ENCODE results near the gene ZNF562. TPM values are rescaled to one million over a fixed set of nuclear protein-coding genes. Genes with fewer than 3 reads are reported as not detected.

ZNF562 gene
- total RNA-seq, 1 experiment from 2014 or later: 23.0 TPM

DNA sequence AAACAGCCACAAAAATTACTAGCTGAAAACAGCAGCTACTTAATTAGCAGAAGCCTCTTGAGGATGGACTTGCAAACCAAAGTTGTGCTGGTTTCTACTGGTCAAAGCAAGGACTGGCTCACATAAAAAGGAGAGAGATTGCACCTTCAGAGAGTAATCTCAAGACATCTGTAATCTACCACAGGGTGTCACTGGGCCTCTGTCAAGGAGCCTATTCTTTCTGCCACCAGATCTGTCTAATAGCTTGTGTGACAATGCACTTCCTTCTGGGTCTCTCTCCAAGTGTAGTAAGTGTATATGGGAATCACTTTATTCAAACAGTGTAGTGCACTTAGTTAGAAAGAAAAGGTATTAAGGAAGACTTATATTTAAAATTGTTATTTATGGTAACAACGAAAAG, 29.4 kb downstream of the ZNF562 start:
- Histone ChIP-seq H3K4me3 (ENCODE audit: low read depth, low read length) (no peak overlapping the region), H3K9me3 (no peaks in the 10 kb centered on the region), H3K27me3 (replicated peaks; ENCODE audit: control insufficient read depth, insufficient read depth, low read length) (no peaks in the 10 kb centered on the region), H3K4me1 (no peaks in the 10 kb centered on the region), H3K36me3 (ENCODE audit: control insufficient read depth, insufficient read depth, low read length) (no peaks in the 10 kb centered on the region)
- no peak overlapping the region for H3K27ac Mint-ChIP-seq (ENCODE audit: unreplicated experiment)
- TF ChIP-seq, protein P1, sequence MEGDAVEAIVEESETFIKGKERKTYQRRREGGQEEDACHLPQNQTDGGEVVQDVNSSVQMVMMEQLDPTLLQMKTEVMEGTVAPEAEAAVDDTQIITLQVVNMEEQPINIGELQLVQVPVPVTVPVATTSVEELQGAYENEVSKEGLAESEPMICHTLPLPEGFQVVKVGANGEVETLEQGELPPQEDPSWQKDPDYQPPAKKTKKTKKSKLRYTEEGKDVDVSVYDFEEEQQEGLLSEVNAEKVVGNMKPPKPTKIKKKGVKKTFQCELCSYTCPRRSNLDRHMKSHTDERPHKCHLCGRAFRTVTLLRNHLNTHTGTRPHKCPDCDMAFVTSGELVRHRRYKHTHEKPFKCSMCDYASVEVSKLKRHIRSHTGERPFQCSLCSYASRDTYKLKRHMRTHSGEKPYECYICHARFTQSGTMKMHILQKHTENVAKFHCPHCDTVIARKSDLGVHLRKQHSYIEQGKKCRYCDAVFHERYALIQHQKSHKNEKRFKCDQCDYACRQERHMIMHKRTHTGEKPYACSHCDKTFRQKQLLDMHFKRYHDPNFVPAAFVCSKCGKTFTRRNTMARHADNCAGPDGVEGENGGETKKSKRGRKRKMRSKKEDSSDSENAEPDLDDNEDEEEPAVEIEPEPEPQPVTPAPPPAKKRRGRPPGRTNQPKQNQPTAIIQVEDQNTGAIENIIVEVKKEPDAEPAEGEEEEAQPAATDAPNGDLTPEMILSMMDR (IDR thresholded peaks at IDR 0.05; ENCODE audit: insufficient read depth in 1 of 2, low read depth in 1 of 2, low read length in 1 of 2, severe bottlenecking in 1 of 2, unreplicated experiment in 1 of 2): no peak
- CTCF ChIA-PET: interaction anchor here (0.7 kb wide), 1 partner anchor 150 kb away, joined by 3 read pairs; no protein-coding TSS in a partner anchor
- peak in 1 of 2 experiments; percentile 11 for DNase-seq
- intact Hi-C loops (cut with micrococcal nuclease; ENCODE audit: unreplicated experiment): loop anchor here (1.0 kb wide), 1 partner anchor 151 kb away; no protein-coding TSS in a partner anchor
- H3K27me3 Mint-ChIP-seq (ENCODE audit: insufficient read depth, unreplicated experiment): no peaks in the 10 kb centered on the region
- H3K36me3 Mint-ChIP-seq (ENCODE audit: insufficient read depth, unreplicated experiment): peaks cover 46% of the 10 kb centered on the region
- H3K9me3 Mint-ChIP-seq (ENCODE audit: unreplicated experiment): peaks cover 22% of the 10 kb centered on the region
- BruUV-seq (replicated peaks): no TSS peak
- H3K4me3 Mint-ChIP-seq (ENCODE audit: unreplicated experiment): no peak overlapping the region
- no peaks in the 10 kb centered on the region for H3K4me1 Mint-ChIP-seq (ENCODE audit: low read depth, unreplicated experiment)
- POLR2A ChIA-PET: no interaction called here

DNA sequence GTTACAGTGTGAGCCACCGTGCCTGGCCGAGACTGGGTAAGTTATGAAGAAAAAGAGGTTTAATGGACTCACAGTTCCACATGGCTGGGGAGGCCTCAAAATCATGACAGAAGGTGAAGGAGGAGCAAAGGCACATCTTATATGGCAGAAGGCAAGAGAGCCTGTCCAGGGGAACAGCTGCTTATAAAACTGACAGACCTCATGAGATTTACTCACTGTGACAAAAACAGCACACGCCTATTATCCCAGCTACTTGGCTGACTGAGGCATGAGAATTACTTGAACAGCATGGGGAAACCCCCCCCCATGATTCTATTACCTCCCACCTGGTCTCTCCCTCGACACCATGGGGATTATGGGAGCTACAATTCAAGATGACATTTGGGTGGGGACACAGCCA, 30.4 kb downstream of the ZNF562 start:
- Histone ChIP-seq H3K4me1 (no peaks in the 10 kb centered on the region), H3K36me3 (ENCODE audit: control insufficient read depth, insufficient read depth, low read length) (no peaks in the 10 kb centered on the region), H3K4me3 (ENCODE audit: low read depth, low read length) (no peak overlapping the region), H3K27me3 (replicated peaks; ENCODE audit: control insufficient read depth, insufficient read depth, low read length) (no peaks in the 10 kb centered on the region), H3K9me3 (no peaks in the 10 kb centered on the region)
- Mint-ChIP-seq H3K4me3 (ENCODE audit: unreplicated experiment) (no peak overlapping the region), H3K27ac (ENCODE audit: unreplicated experiment) (no peak overlapping the region), H3K27me3 (ENCODE audit: insufficient read depth, unreplicated experiment) (no peaks in the 10 kb centered on the region), H3K4me1 (ENCODE audit: low read depth, unreplicated experiment) (no peaks in the 10 kb centered on the region), H3K9me3 (ENCODE audit: unreplicated experiment) (peaks cover 16% of the 10 kb centered on the region), H3K36me3 (ENCODE audit: insufficient read depth, unreplicated experiment) (peaks cover 36% of the 10 kb centered on the region)
- no peak for DNase-seq
- TF ChIP-seq, protein P1 (IDR thresholded peaks at IDR 0.05; ENCODE audit: insufficient read depth in 1 of 2, low read depth in 1 of 2, low read length in 1 of 2, severe bottlenecking in 1 of 2, unreplicated experiment in 1 of 2): no peak
- CTCF ChIA-PET: interaction anchor here (0.7 kb wide), 1 partner anchor 163 kb away, joined by 3 read pairs; no protein-coding TSS in a partner anchor
- BruUV-seq (replicated peaks): no TSS peak
- POLR2A ChIA-PET: no interaction called here
- intact Hi-C loops (cut with micrococcal nuclease; ENCODE audit: unreplicated experiment): no loop called here

DNA sequence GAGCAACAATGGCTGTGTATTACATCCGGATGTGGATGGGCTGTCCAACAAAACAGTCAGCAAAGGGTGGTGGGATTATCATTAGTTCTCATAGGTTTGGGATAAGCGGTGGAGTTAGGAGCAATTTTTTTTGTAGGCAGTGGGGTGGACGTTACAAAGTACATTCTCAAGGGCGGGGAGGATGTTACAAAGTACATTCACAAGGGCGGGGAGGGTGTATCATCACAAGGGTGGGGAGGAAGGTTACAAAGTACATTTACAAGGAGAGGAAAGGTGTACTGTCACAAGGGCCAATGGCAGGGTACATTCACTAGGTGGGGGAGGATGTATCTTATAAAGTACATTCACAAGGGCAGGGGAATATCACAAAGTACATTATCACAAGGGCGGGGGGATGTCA, 33.1 kb downstream of the ZNF562 start:
- H3K27me3 Mint-ChIP-seq (ENCODE audit: insufficient read depth, unreplicated experiment): no peaks in the 10 kb centered on the region
- no peak overlapping the region for H3K27ac Mint-ChIP-seq (ENCODE audit: unreplicated experiment)
- H3K4me1 Mint-ChIP-seq (ENCODE audit: low read depth, unreplicated experiment): no peaks in the 10 kb centered on the region
- intact Hi-C loops (cut with micrococcal nuclease; ENCODE audit: unreplicated experiment): no loop called here
- H3K4me3 Mint-ChIP-seq (ENCODE audit: unreplicated experiment): no peak overlapping the region
- Histone ChIP-seq H3K36me3 (ENCODE audit: control insufficient read depth, insufficient read depth, low read length) (no peaks in the 10 kb centered on the region), H3K27me3 (replicated peaks; ENCODE audit: control insufficient read depth, insufficient read depth, low read length) (no peaks in the 10 kb centered on the region), H3K4me3 (ENCODE audit: low read depth, low read length) (no peak overlapping the region), H3K9me3 (no peaks in the 10 kb centered on the region), H3K4me1 (no peaks in the 10 kb centered on the region)
- BruUV-seq (replicated peaks): no TSS peak
- CTCF ChIA-PET: no interaction called here
- no peak for DNase-seq
- H3K9me3 Mint-ChIP-seq (ENCODE audit: unreplicated experiment): peaks cover 16% of the 10 kb centered on the region
- peaks cover 14% of the 10 kb centered on the region for H3K36me3 Mint-ChIP-seq (ENCODE audit: insufficient read depth, unreplicated experiment)
- TF ChIP-seq, protein P1 (IDR thresholded peaks at IDR 0.05; ENCODE audit: insufficient read depth in 1 of 2, low read depth in 1 of 2, low read length in 1 of 2, severe bottlenecking in 1 of 2, unreplicated experiment in 1 of 2): no peak
- POLR2A ChIA-PET: no interaction called here

All from Caco-2 (cell line).